Vagina (tissue), 2 donors: ENCODE measurements around the gene CALCA. TPM values are rescaled to one million over a fixed set of nuclear protein-coding genes. Genes with fewer than 3 reads are reported as not detected.
"Not testable (repeated sequence)": the region's sequence is repeated elsewhere in the genome, so short reads cannot be mapped to it uniquely, and the experiment has no call there.

Experiments
- DNase-seq, 2 donors: peaks; one replicate each; pipeline ENCODE4 v3.0.0-alpha.2; 2017; ENCODE audit errors: extremely low spot score in 2 of 2
- H3K27ac ChIP-seq: fragments of 200-600 bp; sonication (generic); one replicate; pipeline ENCODE4 v1.5.1; 2019
- H3K27me3 ChIP-seq: fragments of 200-600 bp; sonication (generic); one replicate; pipeline ENCODE4 v1.5.1; 2019
- H3K36me3 ChIP-seq, 2 donors: fragments of 200-600 bp; sonication (generic); one replicate each; pipeline ENCODE4 v1.5.1; 2017 to 2019
- H3K4me1 ChIP-seq: fragments of 200-600 bp; sonication (generic); one replicate; pipeline ENCODE4 v1.5.1; 2019
- H3K4me3 ChIP-seq, 2 donors: fragments of 200-600 bp; sonication (generic); 1 replicate in 1 of 2; 2 replicates in 1 of 2; pipeline ENCODE4 v1.5.1; 2016 to 2019
- H3K9me3 ChIP-seq: fragments of 200-600 bp; sonication (generic); one replicate; pipeline ENCODE4 v1.5.1; 2019
- POLR2A ChIP-seq, 2 donors: fragments of 450-650 bp; IDR thresholded peaks; one replicate each; pipeline ENCODE4 v1.6.1; 2017; ENCODE audit warnings: antibody characterized with exemption in 2 of 2, mild to moderate bottlenecking in 2 of 2, moderate library complexity in 2 of 2
- POLR2AphosphoS5 ChIP-seq, 2 donors: sonication (generic); formaldehyde crosslinking; IDR thresholded peaks; one replicate each; pipeline ENCODE4 v1.9.0; 2017; ENCODE audit warnings: antibody characterized with exemption in 2 of 2, mild to moderate bottlenecking in 2 of 2, low read depth in 1 of 2; ENCODE audit not compliant: insufficient read depth in 1 of 2
- intact Hi-C: fragments of 100-400 bp; cut with DNase I; formaldehyde crosslinking; loops from one replicate; pipeline ENCODE4 v1.15.1; 2023
- total RNA-seq: library from RNA; depleted of rRNA; stranded (reverse); fragments of >200 nt; gene quantifications from one replicate; pipeline ENCODE4 v1.2.3, GENCODE V29; 2016
- TF ChIP-seq, protein P1 (sequence below), 3 experiments: fragments of 450-650 bp in 2 of 3; fragments of 200-600 bp in 1 of 3; sonication (generic) in 1 of 3; IDR thresholded peaks; one replicate each; pipeline ENCODE4 v1.5.1; 2017 to 2019; ENCODE audit warnings: antibody characterized with exemption in 3 of 3, mild to moderate bottlenecking in 2 of 3, moderate library complexity in 2 of 3

The CALCA gene
- total RNA-seq, 1 donor from 2014 or later, result not detected

DNA sequence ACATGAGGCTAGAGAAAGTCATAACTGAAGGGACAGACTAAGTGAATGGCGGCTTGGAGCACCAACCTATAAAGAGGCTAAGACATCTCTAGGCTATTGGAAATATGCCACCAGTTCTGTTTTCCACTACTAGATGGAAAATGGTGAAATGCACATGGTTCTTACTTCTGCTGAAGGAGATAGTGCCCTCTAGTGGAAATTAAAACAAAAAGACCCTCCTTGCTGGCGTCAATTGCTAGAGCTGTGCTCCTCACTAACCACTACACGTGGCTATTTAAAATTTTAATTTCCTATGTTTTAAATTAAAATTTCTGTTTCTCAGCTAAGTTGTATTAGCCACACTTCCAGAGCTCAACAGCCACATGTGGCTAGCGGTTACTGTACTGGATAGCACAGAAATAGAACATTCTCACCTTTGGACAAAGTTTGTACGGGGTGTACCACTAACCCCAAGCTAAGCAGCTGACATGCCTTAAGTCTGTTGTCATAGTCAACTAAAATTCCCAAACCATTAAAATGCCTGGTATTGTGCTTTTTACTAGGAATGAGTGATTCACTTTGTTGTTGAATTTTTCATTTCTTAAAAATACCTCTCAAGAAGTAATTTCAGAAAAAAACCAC lies 34.1 kb upstream of the CALCA start:
- H3K4me1 ChIP-seq, result no peaks in the 10 kb centered on the region
- H3K36me3 ChIP-seq, result no peaks in the 10 kb centered on the region
- no peaks in the 10 kb centered on the region for H3K9me3 ChIP-seq
- H3K27me3 ChIP-seq, result no peaks in the 10 kb centered on the region
- no peak for DNase-seq
- no peak overlapping the region for H3K27ac ChIP-seq
- TF ChIP-seq POLR2A (IDR thresholded peaks at IDR 0.05), result no peak
- TF ChIP-seq POLR2AphosphoS5 (IDR thresholded peaks at IDR 0.05; ENCODE audit: insufficient read depth in 1 of 2, low read depth in 1 of 2), result no peak
- TF ChIP-seq, protein P1, sequence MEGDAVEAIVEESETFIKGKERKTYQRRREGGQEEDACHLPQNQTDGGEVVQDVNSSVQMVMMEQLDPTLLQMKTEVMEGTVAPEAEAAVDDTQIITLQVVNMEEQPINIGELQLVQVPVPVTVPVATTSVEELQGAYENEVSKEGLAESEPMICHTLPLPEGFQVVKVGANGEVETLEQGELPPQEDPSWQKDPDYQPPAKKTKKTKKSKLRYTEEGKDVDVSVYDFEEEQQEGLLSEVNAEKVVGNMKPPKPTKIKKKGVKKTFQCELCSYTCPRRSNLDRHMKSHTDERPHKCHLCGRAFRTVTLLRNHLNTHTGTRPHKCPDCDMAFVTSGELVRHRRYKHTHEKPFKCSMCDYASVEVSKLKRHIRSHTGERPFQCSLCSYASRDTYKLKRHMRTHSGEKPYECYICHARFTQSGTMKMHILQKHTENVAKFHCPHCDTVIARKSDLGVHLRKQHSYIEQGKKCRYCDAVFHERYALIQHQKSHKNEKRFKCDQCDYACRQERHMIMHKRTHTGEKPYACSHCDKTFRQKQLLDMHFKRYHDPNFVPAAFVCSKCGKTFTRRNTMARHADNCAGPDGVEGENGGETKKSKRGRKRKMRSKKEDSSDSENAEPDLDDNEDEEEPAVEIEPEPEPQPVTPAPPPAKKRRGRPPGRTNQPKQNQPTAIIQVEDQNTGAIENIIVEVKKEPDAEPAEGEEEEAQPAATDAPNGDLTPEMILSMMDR (IDR thresholded peaks at IDR 0.05), result no peak
- H3K4me3 ChIP-seq, result no peak overlapping the region
- intact Hi-C loops, result no loop called here

DNA sequence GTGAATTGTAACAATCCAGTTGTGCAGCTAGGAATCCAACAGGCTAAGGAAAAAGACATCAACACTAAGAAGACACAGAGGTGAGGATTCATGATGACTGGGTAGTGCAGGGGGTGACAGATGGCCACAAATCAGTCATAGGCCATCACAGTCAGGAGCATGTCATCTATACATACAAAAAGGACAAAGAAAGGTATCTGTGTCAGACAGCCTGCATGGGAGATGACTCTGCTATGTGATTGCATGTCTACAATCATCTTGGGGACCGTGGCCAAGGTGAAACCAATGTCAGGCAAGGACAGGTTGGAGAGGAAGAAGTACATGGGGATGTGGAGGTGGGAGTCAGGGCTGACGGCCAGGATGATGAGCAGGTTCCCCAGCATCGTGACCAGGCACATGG lies 16.0 kb upstream of the CALCA start:
- H3K27me3 ChIP-seq, DNase-seq, H3K27ac ChIP-seq, H3K36me3 ChIP-seq, H3K4me1 ChIP-seq, intact Hi-C loops, H3K4me3 ChIP-seq, H3K9me3 ChIP-seq: not testable (repeated sequence)

- TF ChIP-seq POLR2A (IDR thresholded peaks at IDR 0.05) (no peak), POLR2AphosphoS5 (IDR thresholded peaks at IDR 0.05; ENCODE audit: insufficient read depth in 1 of 2, low read depth in 1 of 2) (no peak)
- TF ChIP-seq, protein P1 (IDR thresholded peaks at IDR 0.05), result no peak
- intact Hi-C loops, result no loop called here
Observed at GRCh38 chr11:14981507-14981906, 9.4 kb upstream of the CALCA start.

GRCh38 chr11:14980854-14981253 lies 8.7 kb upstream of the CALCA start:
- no peak for TF ChIP-seq POLR2A (IDR thresholded peaks at IDR 0.05)
- TF ChIP-seq, protein P1 (IDR thresholded peaks at IDR 0.05), result no peak
- TF ChIP-seq POLR2AphosphoS5 (IDR thresholded peaks at IDR 0.05; ENCODE audit: insufficient read depth in 1 of 2, low read depth in 1 of 2), result no peak
- intact Hi-C loops, result no loop called here

More at GRCh38 chr11:14981507-14981906, 9.4 kb upstream of the CALCA start:
- Histone ChIP-seq H3K9me3 (no peaks in the 10 kb centered on the region), H3K27me3 (no peaks in the 10 kb centered on the region), H3K4me1 (no peaks in the 10 kb centered on the region), H3K4me3 (no peak overlapping the region), H3K36me3 (no peaks in the 10 kb centered on the region), H3K27ac (no peak overlapping the region)
- no peak for DNase-seq

GRCh38 chr11:14977101-14977880 lies 5.1 kb upstream of the CALCA start:
- Histone ChIP-seq H3K36me3 (no peaks in the 10 kb centered on the region), H3K4me1 (peaks cover 21% of the 10 kb centered on the region), H3K9me3 (no peaks in the 10 kb centered on the region), H3K27ac (no peak overlapping the region), H3K27me3 (peaks cover 5% of the 10 kb centered on the region), H3K4me3 (no peak overlapping the region)
- no peak for DNase-seq
- intact Hi-C loops, result no loop called here
- no peak for TF ChIP-seq POLR2AphosphoS5 (IDR thresholded peaks at IDR 0.05; ENCODE audit: insufficient read depth in 1 of 2, low read depth in 1 of 2)

More at GRCh38 chr11:14980854-14981253, 8.7 kb upstream of the CALCA start:
- no peaks in the 10 kb centered on the region for H3K9me3 ChIP-seq
- no peaks in the 10 kb centered on the region for H3K27me3 ChIP-seq
- H3K4me3 ChIP-seq, result no peak overlapping the region
- no peaks in the 10 kb centered on the region for H3K4me1 ChIP-seq
- no peak overlapping the region for H3K27ac ChIP-seq
- DNase-seq, result no peak
- no peaks in the 10 kb centered on the region for H3K36me3 ChIP-seq

- peaks cover 6% of the 10 kb centered on the region for H3K27me3 ChIP-seq
- H3K9me3 ChIP-seq, result no peaks in the 10 kb centered on the region
- no peaks in the 10 kb centered on the region for H3K36me3 ChIP-seq
- no peak overlapping the region for H3K27ac ChIP-seq
- DNase-seq, result no peak
- H3K4me3 ChIP-seq, result no peak overlapping the region
- intact Hi-C loops, result no loop called here
- TF ChIP-seq, protein P1 (IDR thresholded peaks at IDR 0.05), result no peak
- no peak for TF ChIP-seq POLR2AphosphoS5 (IDR thresholded peaks at IDR 0.05; ENCODE audit: insufficient read depth in 1 of 2, low read depth in 1 of 2)
- TF ChIP-seq POLR2A (IDR thresholded peaks at IDR 0.05), result no peak
- peaks cover 29% of the 10 kb centered on the region for H3K4me1 ChIP-seq
Observed at GRCh38 chr11:14975252-14975587, 3.1 kb upstream of the CALCA start.
